Endodermal cell (in vitro differentiated cells): ENCODE results near the gene ACTN3. TPM values are rescaled to one million over a fixed set of nuclear protein-coding genes. Genes with fewer than 3 reads are reported as not detected.
"Not testable (repeated sequence)": the region's sequence is repeated elsewhere in the genome, so short reads cannot be mapped to it uniquely, and the experiment has no call there.

ENCODE experiments used
- DNase-seq: peaks from one replicate; pipeline ENCODE4 v3.0.0-alpha.2; 2017
- H3K27ac ChIP-seq: 2 replicates; pipeline ENCODE4 v1.5.1; 2013; ENCODE audit warnings: mild to moderate bottlenecking, low read depth, low read length, moderate library complexity
- H3K27me3 ChIP-seq: 2 replicates; pipeline ENCODE4 v1.6.1; 2013; ENCODE audit warnings: mild to moderate bottlenecking, low read length, moderate library complexity; ENCODE audit not compliant: insufficient read depth, control insufficient read depth, poor library complexity, severe bottlenecking
- H3K36me3 ChIP-seq: 2 replicates; pipeline ENCODE4 v1.7.0; 2013; ENCODE audit warnings: mild to moderate bottlenecking, low read length, moderate library complexity; ENCODE audit not compliant: control insufficient read depth, insufficient read depth
- H3K4me1 ChIP-seq: one replicate; pipeline ENCODE4 v1.7.0; 2013; ENCODE audit warnings: low read length; ENCODE audit not compliant: control insufficient read depth, insufficient read depth
- H3K4me3 ChIP-seq: 2 replicates; pipeline ENCODE4 v1.5.1; 2013; ENCODE audit warnings: mild to moderate bottlenecking, low read length, moderate library complexity
- H3K9ac ChIP-seq: 2 replicates; pipeline ENCODE4 v1.6.1; 2013; ENCODE audit warnings: mild to moderate bottlenecking, low read length, moderate library complexity; ENCODE audit not compliant: poor library complexity, severe bottlenecking; ENCODE audit errors: extremely low read depth
- H3K9me3 ChIP-seq: 2 replicates; pipeline ENCODE4 v1.6.1; 2013; ENCODE audit warnings: mild to moderate bottlenecking, low read length, moderate library complexity; ENCODE audit not compliant: control insufficient read depth
- H3K27ac Mint-ChIP-seq: 2 replicates; pipeline ENCODE4 v1.8.0; 2020; ENCODE audit warnings: mixed read lengths
- H3K27me3 Mint-ChIP-seq: 2 replicates; pipeline ENCODE4 v1.8.0; 2021; ENCODE audit warnings: mild to moderate bottlenecking, mixed read lengths; ENCODE audit not compliant: insufficient read depth
- H3K36me3 Mint-ChIP-seq: 2 replicates; pipeline ENCODE4 v1.8.0; 2020; ENCODE audit warnings: low read depth, mixed read lengths
- H3K4me1 Mint-ChIP-seq: 2 replicates; pipeline ENCODE4 v1.8.0; 2020; ENCODE audit warnings: mixed read lengths
- H3K4me3 Mint-ChIP-seq: 2 replicates; pipeline ENCODE4 v1.8.0; 2020; ENCODE audit warnings: mild to moderate bottlenecking, moderate library complexity, mixed read lengths
- H3K9me3 Mint-ChIP-seq: 2 replicates; pipeline ENCODE4 v1.8.0; 2020; ENCODE audit warnings: mild to moderate bottlenecking, mixed read lengths
- CTCF ChIP-seq: fragments of 200-600 bp; sonication (generic); conservative IDR thresholded peaks from 2 replicates; pipeline ENCODE4 v1.5.0; 2021; ENCODE audit warnings: antibody characterized with exemption, mild to moderate bottlenecking
- WGBS, 2 experiments: methylation state at CpG; one replicate each; pipeline versions ENCODE4 v1.1.5 to v1.1.7; 2013; ENCODE audit warnings: missing lambda C conversion rate in 2 of 2, mixed read lengths in 1 of 2; ENCODE audit not compliant: insufficient coverage in 1 of 2, insufficient read length in 1 of 2; 5-methylcytosine and 5-hydroxymethylcytosine counted together
- total RNA-seq, 2 donors: library from RNA; stranded (reverse); fragmentation: NEBNext Ultra II Directional in 1 of 2; extraction: Animal tissue kit (Norgen Biotek cat#: 25700) in 1 of 2; gene quantifications; 2 replicates in 1 of 2; 3 replicates in 1 of 2; pipeline ENCODE4 v1.2.1, GENCODE V29; 2021

The ACTN3 gene
- total RNA-seq, 2 donors from 2014 or later = 1.7 to 5.3 TPM

- no peaks in the 10 kb centered on the region for H3K27me3 ChIP-seq
- no peak for DNase-seq
- no peaks in the 10 kb centered on the region for H3K36me3 ChIP-seq
- H3K4me3 ChIP-seq = no peak overlapping the region
- 88 to 98% methylated on average over 10 of the region's 10 CpGs for WGBS, 2 experiments
- no peaks in the 10 kb centered on the region for H3K4me1 ChIP-seq
- H3K27ac Mint-ChIP-seq = no peak overlapping the region
- no peak overlapping the region for H3K27ac ChIP-seq
- H3K9ac ChIP-seq = no peak overlapping the region
- H3K9me3 ChIP-seq = no peaks in the 10 kb centered on the region
- peaks cover 33% of the 10 kb centered on the region for H3K36me3 Mint-ChIP-seq
- no peak overlapping the region for H3K4me3 Mint-ChIP-seq
- H3K27me3 Mint-ChIP-seq = no peaks in the 10 kb centered on the region
- no peaks in the 10 kb centered on the region for H3K9me3 Mint-ChIP-seq
- TF ChIP-seq CTCF = no peak
- peaks cover 16% of the 10 kb centered on the region for H3K4me1 Mint-ChIP-seq
Measured at GRCh38 chr11:66542362-66542761, 4.3 kb upstream of the ACTN3 start.

GRCh38 chr11:66543263-66544107 lies 3.2 kb upstream of the ACTN3 start:
- peaks cover 1% of the 10 kb centered on the region for H3K27me3 Mint-ChIP-seq
- no peak overlapping the region for H3K4me3 ChIP-seq
- H3K9me3 ChIP-seq = no peaks in the 10 kb centered on the region
- peaks cover 17% of the 10 kb centered on the region for H3K4me1 Mint-ChIP-seq
- H3K4me3 Mint-ChIP-seq = peak overlapping the region; percentile 15
- no peaks in the 10 kb centered on the region for H3K4me1 ChIP-seq
- peak; percentile 77 for TF ChIP-seq CTCF
- H3K27ac Mint-ChIP-seq = peak overlapping the region; percentile 19
- H3K27me3 ChIP-seq = no peaks in the 10 kb centered on the region
- H3K36me3 ChIP-seq = no peaks in the 10 kb centered on the region
- DNase-seq = peak; percentile 88
- no peaks in the 10 kb centered on the region for H3K9me3 Mint-ChIP-seq
- no peak overlapping the region for H3K9ac ChIP-seq
- H3K36me3 Mint-ChIP-seq = peaks cover 27% of the 10 kb centered on the region
- 69 to 72% methylated on average over 25 to 26 of the region's 26 CpGs for WGBS, 2 experiments
- H3K27ac ChIP-seq = no peak overlapping the region

GRCh38 chr11:66544952-66545351 lies 1.8 kb upstream of the ACTN3 start:
- Histone ChIP-seq H3K4me3 (peak overlapping the region; percentile 91), H3K9ac (peak overlapping the region; percentile 82)
- Mint-ChIP-seq H3K4me1 (peaks cover 24% of the 10 kb centered on the region), H3K4me3 (peak overlapping the region; percentile 69), H3K36me3 (peaks cover 22% of the 10 kb centered on the region), H3K27ac (peak overlapping the region; percentile 4)
- 86 to 91% methylated on average over 12 to 14 of the region's 14 CpGs for WGBS, 2 experiments
- not testable (repeated sequence) for H3K9me3 ChIP-seq, H3K27ac ChIP-seq, H3K36me3 ChIP-seq, H3K27me3 ChIP-seq, H3K27me3 Mint-ChIP-seq, H3K4me1 ChIP-seq, H3K9me3 Mint-ChIP-seq, DNase-seq
